GM12878 (cell line): ENCODE results near the gene PATJ.

Source experiments
- ATF2 ChIP-seq: IDR thresholded peaks from 2 replicates; pipeline ENCODE4 v1.6.1; 2012; ENCODE audit warnings: low read length, inconsistent platforms
- BCLAF1 ChIP-seq: fragments of 450-650 bp; IDR thresholded peaks from 2 replicates; pipeline ENCODE4 v1.6.1; 2017; ENCODE audit warnings: antibody characterized with exemption, mild to moderate bottlenecking, moderate library complexity
- BMI1 ChIP-seq: fragments of 450-650 bp; IDR thresholded peaks from 2 replicates; pipeline ENCODE4 v1.6.1; 2016; ENCODE audit warnings: mild to moderate bottlenecking, moderate library complexity, borderline replicate concordance
- CHD2 ChIP-seq: IDR thresholded peaks from 2 replicates; pipeline ENCODE4 v1.6.1; 2011; ENCODE audit warnings: low read depth, low read length, improper control_type of control experiment, borderline replicate concordance
- EP300 ChIP-seq, 2 experiments: fragments of 150-350 bp in 1 of 2; IDR thresholded peaks; 2 replicates each; pipeline ENCODE4 v1.6.1; 2011 to 2012; ENCODE audit warnings: low read depth in 2 of 2, low read length in 2 of 2, borderline replicate concordance in 1 of 2, improper control_type of control experiment in 1 of 2, inconsistent platforms in 1 of 2; ENCODE audit not compliant: control insufficient read depth in 1 of 2
- FOXK2 ChIP-seq: fragments of 450-650 bp; IDR thresholded peaks from 2 replicates; pipeline ENCODE4 v1.6.1; 2017; ENCODE audit warnings: mild to moderate bottlenecking, moderate library complexity
- NFIC ChIP-seq: IDR thresholded peaks from 2 replicates; pipeline ENCODE4 v1.6.1; 2012; ENCODE audit warnings: low read depth, mild to moderate bottlenecking, inconsistent platforms, low read length, moderate library complexity
- NFYB ChIP-seq: IDR thresholded peaks from 2 replicates; pipeline ENCODE4 v1.6.1; 2011; ENCODE audit warnings: low read depth, mild to moderate bottlenecking, low read length, improper control_type of control experiment, moderate library complexity; ENCODE audit not compliant: insufficient read depth
- NR2C2 ChIP-seq: IDR thresholded peaks from 2 replicates; pipeline ENCODE4 v1.6.1; 2011; ENCODE audit warnings: borderline replicate concordance, low read depth; ENCODE audit not compliant: control insufficient read depth, insufficient read length
- PBX3 ChIP-seq: IDR thresholded peaks from 2 replicates; pipeline ENCODE4 v1.6.1; 2011; ENCODE audit warnings: mild to moderate bottlenecking, low read depth, low read length, moderate library complexity; ENCODE audit not compliant: insufficient replicate concordance
- RCOR1 ChIP-seq: conservative IDR thresholded peaks from 2 replicates; pipeline ENCODE4 v1.6.1; 2012; ENCODE audit warnings: low read depth, low read length, improper control_type of control experiment
- SPI1 ChIP-seq: IDR thresholded peaks from 2 replicates; pipeline ENCODE4 v1.6.1; 2011; ENCODE audit warnings: low read depth, mild to moderate bottlenecking, low read length, moderate library complexity, borderline replicate concordance; ENCODE audit not compliant: insufficient read depth
- TBL1XR1 ChIP-seq: IDR thresholded peaks from 2 replicates; pipeline ENCODE4 v1.6.1; 2012; ENCODE audit warnings: low read depth, low read length, improper control_type of control experiment
- TF ChIP-seq, protein P1 (sequence below), 3 experiments: IDR thresholded peaks in 2 of 3; conservative IDR thresholded peaks in 1 of 3; 2 replicates each; pipeline ENCODE4 v1.5.1; 2011; ENCODE audit warnings: low read depth in 3 of 3, low read length in 3 of 3, mild to moderate bottlenecking in 3 of 3, control low read depth in 2 of 3, moderate library complexity in 2 of 3, inconsistent platforms in 1 of 3, mixed read lengths in 1 of 3; ENCODE audit not compliant: control insufficient read depth in 2 of 3, insufficient read depth in 1 of 3; ENCODE audit errors: extremely low read depth in 1 of 3

GRCh38 chr1:61746813-61747212 is 4.5 kb downstream of the PATJ start:
- TF ChIP-seq SPI1, result no peak
- no peak for TF ChIP-seq BCLAF1
- TF ChIP-seq, protein P1, sequence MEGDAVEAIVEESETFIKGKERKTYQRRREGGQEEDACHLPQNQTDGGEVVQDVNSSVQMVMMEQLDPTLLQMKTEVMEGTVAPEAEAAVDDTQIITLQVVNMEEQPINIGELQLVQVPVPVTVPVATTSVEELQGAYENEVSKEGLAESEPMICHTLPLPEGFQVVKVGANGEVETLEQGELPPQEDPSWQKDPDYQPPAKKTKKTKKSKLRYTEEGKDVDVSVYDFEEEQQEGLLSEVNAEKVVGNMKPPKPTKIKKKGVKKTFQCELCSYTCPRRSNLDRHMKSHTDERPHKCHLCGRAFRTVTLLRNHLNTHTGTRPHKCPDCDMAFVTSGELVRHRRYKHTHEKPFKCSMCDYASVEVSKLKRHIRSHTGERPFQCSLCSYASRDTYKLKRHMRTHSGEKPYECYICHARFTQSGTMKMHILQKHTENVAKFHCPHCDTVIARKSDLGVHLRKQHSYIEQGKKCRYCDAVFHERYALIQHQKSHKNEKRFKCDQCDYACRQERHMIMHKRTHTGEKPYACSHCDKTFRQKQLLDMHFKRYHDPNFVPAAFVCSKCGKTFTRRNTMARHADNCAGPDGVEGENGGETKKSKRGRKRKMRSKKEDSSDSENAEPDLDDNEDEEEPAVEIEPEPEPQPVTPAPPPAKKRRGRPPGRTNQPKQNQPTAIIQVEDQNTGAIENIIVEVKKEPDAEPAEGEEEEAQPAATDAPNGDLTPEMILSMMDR (IDR thresholded peaks at IDR 0.05 in 2 of 3, conservative IDR thresholded peaks at IDR 0.05 in 1 of 3; ENCODE audit: control insufficient read depth in 2 of 3, extremely low read depth in 1 of 3, insufficient read depth in 1 of 3, low read depth in 3 of 3, low read length in 3 of 3), result no peak
- no peak for TF ChIP-seq NFYB
- no peak for TF ChIP-seq FOXK2
- TF ChIP-seq BMI1, result no peak
- TF ChIP-seq EP300 (IDR thresholded peaks at IDR 0.05; ENCODE audit: borderline replicate concordance in 1 of 2, control insufficient read depth in 1 of 2, low read depth in 2 of 2, low read length in 2 of 2), result no peak
- TF ChIP-seq PBX3, result no peak
- no peak for TF ChIP-seq RCOR1
- TF ChIP-seq CHD2, result no peak
- no peak for TF ChIP-seq ATF2
- no peak for TF ChIP-seq NR2C2
- TF ChIP-seq TBL1XR1, result no peak
- no peak for TF ChIP-seq NFIC
